Panc1 (cell line): ENCODE measurements around the gene HMHB1.
"Not testable (repeated sequence)": the region's sequence is repeated elsewhere in the genome, so short reads cannot be mapped to it uniquely, and the experiment has no call there.

Experiments
- POLR2AphosphoS5 ChIP-seq: IDR thresholded peaks from 2 replicates; pipeline ENCODE4 v1.6.1; 2012; ENCODE audit warnings: mild to moderate bottlenecking, low read depth, low read length, moderate library complexity
- SIN3A ChIP-seq: IDR thresholded peaks from 2 replicates; pipeline ENCODE4 v1.6.1; 2012; ENCODE audit warnings: low read depth, mild to moderate bottlenecking, low read length, moderate library complexity, borderline replicate concordance; ENCODE audit not compliant: insufficient read depth
- TF ChIP-seq, protein P1 (sequence below): fragments of 450-650 bp; IDR thresholded peaks from 2 replicates; pipeline ENCODE4 v1.5.1; 2017; ENCODE audit warnings: mild to moderate bottlenecking
- TF ChIP-seq, protein P2 (sequence below), 2 experiments: IDR thresholded peaks; 2 replicates each; pipeline ENCODE4 v1.6.1; 2011 to 2012; ENCODE audit warnings: low read depth in 2 of 2, control low read depth in 1 of 2, low read length in 1 of 2, mild to moderate bottlenecking in 1 of 2, moderate library complexity in 1 of 2; ENCODE audit not compliant: insufficient read depth in 1 of 2

GRCh38 chr5:143816370-143816769, 4.4 kb downstream of the HMHB1 start:
- TF ChIP-seq, protein P1, sequence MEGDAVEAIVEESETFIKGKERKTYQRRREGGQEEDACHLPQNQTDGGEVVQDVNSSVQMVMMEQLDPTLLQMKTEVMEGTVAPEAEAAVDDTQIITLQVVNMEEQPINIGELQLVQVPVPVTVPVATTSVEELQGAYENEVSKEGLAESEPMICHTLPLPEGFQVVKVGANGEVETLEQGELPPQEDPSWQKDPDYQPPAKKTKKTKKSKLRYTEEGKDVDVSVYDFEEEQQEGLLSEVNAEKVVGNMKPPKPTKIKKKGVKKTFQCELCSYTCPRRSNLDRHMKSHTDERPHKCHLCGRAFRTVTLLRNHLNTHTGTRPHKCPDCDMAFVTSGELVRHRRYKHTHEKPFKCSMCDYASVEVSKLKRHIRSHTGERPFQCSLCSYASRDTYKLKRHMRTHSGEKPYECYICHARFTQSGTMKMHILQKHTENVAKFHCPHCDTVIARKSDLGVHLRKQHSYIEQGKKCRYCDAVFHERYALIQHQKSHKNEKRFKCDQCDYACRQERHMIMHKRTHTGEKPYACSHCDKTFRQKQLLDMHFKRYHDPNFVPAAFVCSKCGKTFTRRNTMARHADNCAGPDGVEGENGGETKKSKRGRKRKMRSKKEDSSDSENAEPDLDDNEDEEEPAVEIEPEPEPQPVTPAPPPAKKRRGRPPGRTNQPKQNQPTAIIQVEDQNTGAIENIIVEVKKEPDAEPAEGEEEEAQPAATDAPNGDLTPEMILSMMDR: not testable (repeated sequence)
- not testable (repeated sequence) for TF ChIP-seq SIN3A, POLR2AphosphoS5
- TF ChIP-seq, protein P2, sequence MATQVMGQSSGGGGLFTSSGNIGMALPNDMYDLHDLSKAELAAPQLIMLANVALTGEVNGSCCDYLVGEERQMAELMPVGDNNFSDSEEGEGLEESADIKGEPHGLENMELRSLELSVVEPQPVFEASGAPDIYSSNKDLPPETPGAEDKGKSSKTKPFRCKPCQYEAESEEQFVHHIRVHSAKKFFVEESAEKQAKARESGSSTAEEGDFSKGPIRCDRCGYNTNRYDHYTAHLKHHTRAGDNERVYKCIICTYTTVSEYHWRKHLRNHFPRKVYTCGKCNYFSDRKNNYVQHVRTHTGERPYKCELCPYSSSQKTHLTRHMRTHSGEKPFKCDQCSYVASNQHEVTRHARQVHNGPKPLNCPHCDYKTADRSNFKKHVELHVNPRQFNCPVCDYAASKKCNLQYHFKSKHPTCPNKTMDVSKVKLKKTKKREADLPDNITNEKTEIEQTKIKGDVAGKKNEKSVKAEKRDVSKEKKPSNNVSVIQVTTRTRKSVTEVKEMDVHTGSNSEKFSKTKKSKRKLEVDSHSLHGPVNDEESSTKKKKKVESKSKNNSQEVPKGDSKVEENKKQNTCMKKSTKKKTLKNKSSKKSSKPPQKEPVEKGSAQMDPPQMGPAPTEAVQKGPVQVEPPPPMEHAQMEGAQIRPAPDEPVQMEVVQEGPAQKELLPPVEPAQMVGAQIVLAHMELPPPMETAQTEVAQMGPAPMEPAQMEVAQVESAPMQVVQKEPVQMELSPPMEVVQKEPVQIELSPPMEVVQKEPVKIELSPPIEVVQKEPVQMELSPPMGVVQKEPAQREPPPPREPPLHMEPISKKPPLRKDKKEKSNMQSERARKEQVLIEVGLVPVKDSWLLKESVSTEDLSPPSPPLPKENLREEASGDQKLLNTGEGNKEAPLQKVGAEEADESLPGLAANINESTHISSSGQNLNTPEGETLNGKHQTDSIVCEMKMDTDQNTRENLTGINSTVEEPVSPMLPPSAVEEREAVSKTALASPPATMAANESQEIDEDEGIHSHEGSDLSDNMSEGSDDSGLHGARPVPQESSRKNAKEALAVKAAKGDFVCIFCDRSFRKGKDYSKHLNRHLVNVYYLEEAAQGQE (IDR thresholded peaks at IDR 0.05; ENCODE audit: insufficient read depth in 1 of 2, low read depth in 2 of 2, low read length in 1 of 2): not testable (repeated sequence)
